ENCODE measurements around the gene SH3GLB2. TPM values are rescaled to one million over a fixed set of nuclear protein-coding genes. Genes with fewer than 3 reads are reported as not detected.

The SH3GLB2 gene
- total and polyA plus RNA-seq, 2 of the 8 experiments (the other 6 are each of a cell fraction or from before 2014, with no cell fraction given) = 52.7 to 79.9 TPM

GRCh38 chr9:128969491-128969890 is 58.6 kb downstream of the SH3GLB2 start:
- H3K4ac ChIP-seq (replicated peaks; ENCODE audit: insufficient read length, low read depth, low read length) = no peak overlapping the region
- no peak overlapping the region for H3K14ac ChIP-seq (ENCODE audit: insufficient read length)
- no peak overlapping the region for H2BK20ac ChIP-seq (ENCODE audit: low read length)
- no peak overlapping the region for H3K56ac ChIP-seq (replicated peaks; ENCODE audit: insufficient read length, low read depth, low read length)
- ChIA-PET CTCF (ENCODE audit: partially characterized antibody) (interaction anchor here (0.9 to 1.2 kb wide), 2 partner anchors 27 to 59 kb away, joined by 3 to 4 read pairs; partner anchors contain the start of gene SH3GLB2), POLR2A (ENCODE audit: partially characterized antibody) (interaction anchor here (0.7 kb wide), 1 partner anchor 8 kb away, joined by 6 read pairs; no protein-coding TSS in a partner anchor)
- no peak overlapping the region for H3K4me3 ChIP-seq (ENCODE audit: extremely low read depth in 1 of 4, insufficient read depth in 2 of 4, low read depth in 3 of 4, low read length in 4 of 4)
- no peaks in the 10 kb centered on the region for H3K79me2 ChIP-seq (ENCODE audit: control insufficient read depth in 1 of 2, insufficient read depth in 2 of 2, low read length in 2 of 2)
- peaks cover 8 to 56% (median 40%) of the 10 kb centered on the region in 4 experiments for H3K36me3 ChIP-seq (ENCODE audit: control insufficient read depth in 2 of 4, insufficient read depth in 4 of 4, low read length in 3 of 4)
- H4K5ac ChIP-seq (ENCODE audit: insufficient read length, low read depth, low read length) = no peak overlapping the region
- H3K27ac ChIP-seq (ENCODE audit: low read depth, low read length) = no peak overlapping the region
- no peak overlapping the region for H2BK15ac ChIP-seq (ENCODE audit: low read length)
- no peak overlapping the region for H2AK5ac ChIP-seq (ENCODE audit: low read depth, low read length)
- H3K9ac ChIP-seq (replicated peaks in 1 of 4; ENCODE audit: extremely low read depth in 1 of 4, low read depth in 3 of 4, low read length in 3 of 4) = no peak overlapping the region
- H2BK5ac ChIP-seq (ENCODE audit: low read depth, low read length) = no peak overlapping the region
- no peak overlapping the region for H3K18ac ChIP-seq (ENCODE audit: extremely low read depth, low read length)
- no peak for FAIRE-seq
- no peak overlapping the region for H3K4me2 ChIP-seq (ENCODE audit: insufficient read depth in 1 of 2, low read depth in 2 of 2, low read length in 2 of 2)
- 95% methylated on average over 5 of the region's 5 CpGs; no CpG with 5 or more reads in 1 of the 2 experiments for WGBS, 2 experiments (ENCODE audit: extremely low coverage in 1 of 2, insufficient coverage in 1 of 2, insufficient read length in 1 of 2, insufficient replicate concordance in 2 of 2, low coverage in 1 of 2, low lambda C conversion rate in 2 of 2, missing lambda C conversion rate in 1 of 2)
- no peaks in the 10 kb centered on the region for H3K79me1 ChIP-seq (ENCODE audit: low read depth, low read length)
- no peaks in the 10 kb centered on the region; the same call in 1 of the 2 replicates for H3K23me2 ChIP-seq (ENCODE audit: low read depth, low read length)
- no peak overlapping the region for H4K91ac ChIP-seq (replicated peaks; ENCODE audit: insufficient read length, low read length)
- H3K23ac ChIP-seq (ENCODE audit: insufficient read length) = no peak overlapping the region
- no peak overlapping the region for H2BK120ac ChIP-seq (replicated peaks; ENCODE audit: low read depth, low read length)
- H2AFZ ChIP-seq (ENCODE audit: low read length) = no peak overlapping the region
- TF ChIP-seq SAP30 (IDR thresholded peaks at IDR 0.05; ENCODE audit: insufficient read depth, insufficient replicate concordance, low read length) (no peak), SP2 (IDR thresholded peaks at IDR 0.05; ENCODE audit: low read length) (no peak), MAX (IDR thresholded peaks at IDR 0.05) (no peak), CREB1 (IDR thresholded peaks at IDR 0.05) (no peak), SP1 (IDR thresholded peaks at IDR 0.05; ENCODE audit: low read depth, low read length) (no peak), BCL11A (IDR thresholded peaks at IDR 0.05; ENCODE audit: low read depth in 2 of 2, low read length in 2 of 2) (no peak), POLR2AphosphoS5 (IDR thresholded peaks at IDR 0.05; ENCODE audit: low read depth, low read length) (no peak), BRCA1 (IDR thresholded peaks at IDR 0.05; ENCODE audit: low read depth, low read length) (no peak), KDM5A (IDR thresholded peaks at IDR 0.05; ENCODE audit: low read length) (no peak), KDM1A (IDR thresholded peaks at IDR 0.05; ENCODE audit: borderline replicate concordance, low read length) (no peak), CEBPB (IDR thresholded peaks at IDR 0.05; ENCODE audit: low read depth, low read length) (no peak), RBBP5 (IDR thresholded peaks at IDR 0.05; ENCODE audit: borderline replicate concordance, low read depth, low read length) (no peak), JUN (IDR thresholded peaks at IDR 0.05; ENCODE audit: low read depth, low read length) (no peak)
- H4K20me1 ChIP-seq (replicated peaks in 1 of 2; ENCODE audit: control insufficient read depth in 1 of 2, insufficient read depth in 2 of 2, low read length in 2 of 2) = no peaks in the 10 kb centered on the region
- no peak for DNase-seq (ENCODE audit: low read depth in 1 of 2, low spot score in 2 of 2)
- H3K4me1 ChIP-seq (replicated peaks in 1 of 4; ENCODE audit: control insufficient read depth in 3 of 4, insufficient read depth in 4 of 4, low read length in 3 of 4) = no peaks in the 10 kb centered on the region
- no peak overlapping the region for H4K8ac ChIP-seq (ENCODE audit: extremely low read depth, insufficient read depth, low read length)
- H3K9me3 ChIP-seq (ENCODE audit: insufficient read depth in 2 of 2, low read depth in 1 of 2, low read length in 1 of 2) = no peaks in the 10 kb centered on the region
- no peak overlapping the region for H2BK12ac ChIP-seq (ENCODE audit: low read depth, low read length)
- H3K27me3 ChIP-seq (replicated peaks in 1 of 4; ENCODE audit: control insufficient read depth in 3 of 4, extremely low read depth in 1 of 4, insufficient read depth in 3 of 4, low read length in 3 of 4) = no peaks in the 10 kb centered on the region
